Prostate gland (tissue), 2 donors: ENCODE data around the gene FXYD6. TPM values are rescaled to one million over a fixed set of nuclear protein-coding genes. Genes with fewer than 3 reads are reported as not detected.

ENCODE experiments used
- DNase-seq: peaks from one replicate; pipeline ENCODE4 v3.0.0-alpha.2; 2019; ENCODE audit warnings: low spot score
- H3K27ac ChIP-seq, 2 donors: fragments of 200-600 bp; sonication (generic); 2 replicates each; pipeline ENCODE4 v1.5.1; 2017 to 2019
- H3K27me3 ChIP-seq: fragments of 200-600 bp; sonication (generic); replicated peaks from 2 replicates; pipeline ENCODE4 v1.5.1; 2019; ENCODE audit not compliant: insufficient read depth
- H3K36me3 ChIP-seq, 2 donors: fragments of 200-600 bp; sonication (generic); 1 replicate in 1 of 2; 2 replicates in 1 of 2; pipeline versions ENCODE4 v1.5.1 to v1.8.1; 2017 to 2019
- H3K4me1 ChIP-seq: fragments of 200-600 bp; sonication (generic); replicated peaks from 2 replicates; pipeline ENCODE4 v1.5.1; 2019
- H3K4me3 ChIP-seq, 2 donors: fragments of 200-600 bp; sonication (generic); 2 replicates each; pipeline ENCODE4 v1.5.1; 2017 to 2019
- H3K9me3 ChIP-seq: fragments of 200-600 bp; sonication (generic); 2 replicates; pipeline ENCODE4 v1.5.1; 2017
- CTCF ChIP-seq, 4 experiments: fragments of 200-600 bp in 2 of 4; fragments of 450-650 bp in 2 of 4; sonication (generic) in 2 of 4; IDR thresholded peaks; 1 replicate in 3 of 4; 2 replicates in 1 of 4; pipeline ENCODE4 v1.5.1; 2016 to 2019; ENCODE audit warnings: antibody characterized with exemption in 4 of 4, mild to moderate bottlenecking in 2 of 4, moderate library complexity in 2 of 4
- POLR2A ChIP-seq: fragments of 450-650 bp; IDR thresholded peaks from one replicate; pipeline ENCODE4 v1.6.1; 2016; ENCODE audit warnings: antibody characterized with exemption, mild to moderate bottlenecking
- POLR2AphosphoS5 ChIP-seq: sonication (generic); formaldehyde crosslinking; IDR thresholded peaks from one replicate; pipeline ENCODE4 v1.6.1; 2017; ENCODE audit warnings: antibody characterized with exemption
- WGBS: methylation state at CpG from one replicate; pipeline ENCODE4 v1.1.5; 2018; 5-methylcytosine and 5-hydroxymethylcytosine counted together
- intact Hi-C: fragments of 100-400 bp; cut with DNase I; formaldehyde crosslinking; loops from one replicate; pipeline ENCODE4 v1.14.2; 2022
- total RNA-seq, 2 donors: library from RNA; depleted of rRNA; stranded (reverse); fragments of >200 nt; gene quantifications; one replicate each; pipeline ENCODE4 v1.1.0, GENCODE V29; 2016

Gene FXYD6
- total RNA-seq, 2 donors from 2014 or later = 29.6 to 366 TPM

- Histone ChIP-seq H3K9me3 (no peaks in the 10 kb centered on the region), H3K27ac (no peak overlapping the region), H3K4me3 (no peak overlapping the region), H3K36me3 (no peaks in the 10 kb centered on the region), H3K4me1 (no peaks in the 10 kb centered on the region), H3K27me3 (no peaks in the 10 kb centered on the region)
- TF ChIP-seq POLR2AphosphoS5 (no peak), CTCF (IDR thresholded peaks at IDR 0.05) (no peak), POLR2A (no peak)
- DNase-seq = no peak
- 96% methylated on average over 10 of the region's 10 CpGs for WGBS
- intact Hi-C loops = loop anchor here (5.0 to 10.0 kb wide), 2 partner anchors 67 to 215 kb away; no protein-coding TSS in a partner anchor
These were observed 36.3 kb downstream of the FXYD6 start for GRCh38 chr11:117839936-117840813.

GRCh38 chr11:117839380-117839881, 37.0 kb downstream of the FXYD6 start:
- H3K4me3 ChIP-seq = no peak overlapping the region
- intact Hi-C loops = no loop called here
- TF ChIP-seq CTCF (IDR thresholded peaks at IDR 0.05) = no peak
- no peak for TF ChIP-seq POLR2A
- no peak for TF ChIP-seq POLR2AphosphoS5
- H3K27me3 ChIP-seq = no peaks in the 10 kb centered on the region
- H3K36me3 ChIP-seq = no peaks in the 10 kb centered on the region
- WGBS = 87% methylated on average over 7 of the region's 7 CpGs
- DNase-seq = no peak
- H3K9me3 ChIP-seq = no peaks in the 10 kb centered on the region
- no peak overlapping the region for H3K27ac ChIP-seq
- H3K4me1 ChIP-seq = no peaks in the 10 kb centered on the region

GRCh38 chr11:117838901-117839300, 37.6 kb downstream of the FXYD6 start:
- no peak for TF ChIP-seq POLR2AphosphoS5
- no peak for TF ChIP-seq CTCF (IDR thresholded peaks at IDR 0.05)
- TF ChIP-seq POLR2A = no peak
- intact Hi-C loops = no loop called here
- WGBS = 74% methylated on average over 8 of the region's 8 CpGs
- no peaks in the 10 kb centered on the region for H3K36me3 ChIP-seq
- H3K27ac ChIP-seq = no peak overlapping the region
- no peak for DNase-seq
- H3K4me1 ChIP-seq = no peaks in the 10 kb centered on the region
- no peaks in the 10 kb centered on the region for H3K9me3 ChIP-seq
- H3K27me3 ChIP-seq = no peaks in the 10 kb centered on the region
- no peak overlapping the region for H3K4me3 ChIP-seq

- Histone ChIP-seq H3K27ac (no peak overlapping the region), H3K9me3 (no peaks in the 10 kb centered on the region), H3K4me1 (no peaks in the 10 kb centered on the region), H3K4me3 (no peak overlapping the region), H3K36me3 (no peaks in the 10 kb centered on the region), H3K27me3 (no peaks in the 10 kb centered on the region)
- TF ChIP-seq POLR2A (no peak), POLR2AphosphoS5 (no peak), CTCF (IDR thresholded peaks at IDR 0.05) (no peak)
- intact Hi-C loops = no loop called here
- 70% methylated on average over 8 of the region's 8 CpGs for WGBS
- no peak for DNase-seq
These were observed 38.7 kb downstream of the FXYD6 start for GRCh38 chr11:117837791-117838190.
